Measurements from ENCODE around the gene CDK8.
"Not testable (repeated sequence)": the region's sequence is repeated elsewhere in the genome, so short reads cannot be mapped to it uniquely, and the experiment has no call there.

The CDK8 gene

GRCh38 chr13:26255115-26255514 is 1.2 kb downstream of the CDK8 start:
- peaks cover 17% of the 10 kb centered on the region for H3K4me1 ChIP-seq (ENCODE audit: control insufficient read depth, insufficient read depth, low read length)
- H3K36me3 ChIP-seq (ENCODE audit: control insufficient read depth, insufficient read depth, low read length), result no peaks in the 10 kb centered on the region
- no peaks in the 10 kb centered on the region for H3K9me3 ChIP-seq (ENCODE audit: control insufficient read depth, low read length)
- peak overlapping the region; percentile 70 for H3K9ac ChIP-seq (ENCODE audit: low read length)
- no peaks in the 10 kb centered on the region for H3K27me3 ChIP-seq (ENCODE audit: control insufficient read depth, insufficient read depth, low read length)
- peak overlapping the region; percentile 35 for H3K4me3 ChIP-seq (ENCODE audit: low read length)

- Histone ChIP-seq H3K4me1 (ENCODE audit: control insufficient read depth, insufficient read depth, low read length) (peaks cover 17% of the 10 kb centered on the region), H3K27me3 (ENCODE audit: control insufficient read depth, insufficient read depth, low read length) (no peaks in the 10 kb centered on the region), H3K36me3 (ENCODE audit: control insufficient read depth, insufficient read depth, low read length) (no peaks in the 10 kb centered on the region), H3K4me3 (ENCODE audit: low read length) (no peak overlapping the region), H3K9ac (ENCODE audit: low read length) (no peak overlapping the region), H3K9me3 (ENCODE audit: control insufficient read depth, low read length) (no peaks in the 10 kb centered on the region)
These were observed 1.9 kb downstream of the CDK8 start for GRCh38 chr13:26255691-26256277.

- no peaks in the 10 kb centered on the region for H3K27me3 ChIP-seq (ENCODE audit: control insufficient read depth, insufficient read depth, low read length)
- no peaks in the 10 kb centered on the region for H3K36me3 ChIP-seq (ENCODE audit: control insufficient read depth, insufficient read depth, low read length)
- no peak overlapping the region for H3K4me3 ChIP-seq (ENCODE audit: low read length)
- peaks cover 17% of the 10 kb centered on the region for H3K4me1 ChIP-seq (ENCODE audit: control insufficient read depth, insufficient read depth, low read length)
- H3K9me3 ChIP-seq (ENCODE audit: control insufficient read depth, low read length), result no peaks in the 10 kb centered on the region
- no peak overlapping the region for H3K9ac ChIP-seq (ENCODE audit: low read length)
These were observed 3.1 kb downstream of the CDK8 start for GRCh38 chr13:26257049-26257448.

GRCh38 chr13:26259634-26260033 is 5.7 kb downstream of the CDK8 start:
- no peaks in the 10 kb centered on the region for H3K9me3 ChIP-seq (ENCODE audit: control insufficient read depth, low read length)
- no peak overlapping the region for H3K9ac ChIP-seq (ENCODE audit: low read length)
- H3K4me3 ChIP-seq (ENCODE audit: low read length), result no peak overlapping the region
- H3K4me1 ChIP-seq (ENCODE audit: control insufficient read depth, insufficient read depth, low read length), result peaks cover 14% of the 10 kb centered on the region
- no peaks in the 10 kb centered on the region for H3K27me3 ChIP-seq (ENCODE audit: control insufficient read depth, insufficient read depth, low read length)
- no peaks in the 10 kb centered on the region for H3K36me3 ChIP-seq (ENCODE audit: control insufficient read depth, insufficient read depth, low read length)

- no peak overlapping the region for H3K4me3 ChIP-seq (ENCODE audit: low read length)
- no peaks in the 10 kb centered on the region for H3K9me3 ChIP-seq (ENCODE audit: control insufficient read depth, low read length)
- peaks cover 7% of the 10 kb centered on the region for H3K4me1 ChIP-seq (ENCODE audit: control insufficient read depth, insufficient read depth, low read length)
- no peaks in the 10 kb centered on the region for H3K27me3 ChIP-seq (ENCODE audit: control insufficient read depth, insufficient read depth, low read length)
- H3K9ac ChIP-seq (ENCODE audit: low read length), result no peak overlapping the region
- H3K36me3 ChIP-seq (ENCODE audit: control insufficient read depth, insufficient read depth, low read length), result no peaks in the 10 kb centered on the region
These were observed 8.2 kb downstream of the CDK8 start for GRCh38 chr13:26262156-26262555.

GRCh38 chr13:26266311-26266710 is 12.4 kb downstream of the CDK8 start:
- Histone ChIP-seq H3K9ac (ENCODE audit: low read length) (no peak overlapping the region), H3K9me3 (ENCODE audit: control insufficient read depth, low read length) (no peaks in the 10 kb centered on the region), H3K4me3 (ENCODE audit: low read length) (no peak overlapping the region), H3K4me1 (ENCODE audit: control insufficient read depth, insufficient read depth, low read length) (no peaks in the 10 kb centered on the region), H3K27me3 (ENCODE audit: control insufficient read depth, insufficient read depth, low read length) (no peaks in the 10 kb centered on the region), H3K36me3 (ENCODE audit: control insufficient read depth, insufficient read depth, low read length) (no peaks in the 10 kb centered on the region)

GRCh38 chr13:26270707-26271106 is 16.8 kb downstream of the CDK8 start:
- no peak overlapping the region for H3K4me3 ChIP-seq (ENCODE audit: low read length)
- H3K4me1 ChIP-seq (ENCODE audit: control insufficient read depth, insufficient read depth, low read length), result no peaks in the 10 kb centered on the region
- no peaks in the 10 kb centered on the region for H3K36me3 ChIP-seq (ENCODE audit: control insufficient read depth, insufficient read depth, low read length)
- H3K9ac ChIP-seq (ENCODE audit: low read length), result no peak overlapping the region
- no peaks in the 10 kb centered on the region for H3K27me3 ChIP-seq (ENCODE audit: control insufficient read depth, insufficient read depth, low read length)
- no peaks in the 10 kb centered on the region for H3K9me3 ChIP-seq (ENCODE audit: control insufficient read depth, low read length)

GRCh38 chr13:26272621-26273020 is 18.7 kb downstream of the CDK8 start:
- no peaks in the 10 kb centered on the region for H3K36me3 ChIP-seq (ENCODE audit: control insufficient read depth, insufficient read depth, low read length)

GRCh38 chr13:26280295-26280694 is 26.4 kb downstream of the CDK8 start:
- Histone ChIP-seq H3K27me3 (ENCODE audit: control insufficient read depth, insufficient read depth, low read length) (no peaks in the 10 kb centered on the region), H3K36me3 (ENCODE audit: control insufficient read depth, insufficient read depth, low read length) (no peaks in the 10 kb centered on the region)

More at GRCh38 chr13:26272621-26273020, 18.7 kb downstream of the CDK8 start:
- Histone ChIP-seq H3K4me1 (ENCODE audit: control insufficient read depth, insufficient read depth, low read length) (no peaks in the 10 kb centered on the region), H3K9me3 (ENCODE audit: control insufficient read depth, low read length) (no peaks in the 10 kb centered on the region), H3K4me3 (ENCODE audit: low read length) (no peak overlapping the region), H3K27me3 (ENCODE audit: control insufficient read depth, insufficient read depth, low read length) (no peaks in the 10 kb centered on the region), H3K9ac (ENCODE audit: low read length) (no peak overlapping the region)

GRCh38 chr13:26280822-26281221 is 26.9 kb downstream of the CDK8 start:
- Histone ChIP-seq H3K4me3 (ENCODE audit: low read length) (no peak overlapping the region), H3K9ac (ENCODE audit: low read length) (no peak overlapping the region), H3K36me3 (ENCODE audit: control insufficient read depth, insufficient read depth, low read length) (no peaks in the 10 kb centered on the region), H3K27me3 (ENCODE audit: control insufficient read depth, insufficient read depth, low read length) (no peaks in the 10 kb centered on the region), H3K4me1 (ENCODE audit: control insufficient read depth, insufficient read depth, low read length) (no peaks in the 10 kb centered on the region), H3K9me3 (ENCODE audit: control insufficient read depth, low read length) (no peaks in the 10 kb centered on the region)

More at GRCh38 chr13:26280295-26280694, 26.4 kb downstream of the CDK8 start:
- no peak overlapping the region for H3K4me3 ChIP-seq (ENCODE audit: low read length)
- no peak overlapping the region for H3K9ac ChIP-seq (ENCODE audit: low read length)
- no peaks in the 10 kb centered on the region for H3K9me3 ChIP-seq (ENCODE audit: control insufficient read depth, low read length)
- H3K4me1 ChIP-seq (ENCODE audit: control insufficient read depth, insufficient read depth, low read length), result no peaks in the 10 kb centered on the region

- not testable (repeated sequence) for H3K36me3 ChIP-seq (ENCODE audit: control insufficient read depth, insufficient read depth, low read length); H3K9ac ChIP-seq (ENCODE audit: low read length); H3K4me3 ChIP-seq (ENCODE audit: low read length); H3K9me3 ChIP-seq (ENCODE audit: control insufficient read depth, low read length); H3K4me1 ChIP-seq (ENCODE audit: control insufficient read depth, insufficient read depth, low read length); H3K27me3 ChIP-seq (ENCODE audit: control insufficient read depth, insufficient read depth, low read length)
These were observed 32.0 kb downstream of the CDK8 start for GRCh38 chr13:26285911-26286310.

GRCh38 chr13:26288838-26289237 is 34.9 kb downstream of the CDK8 start:
- not testable (repeated sequence) for H3K9me3 ChIP-seq (ENCODE audit: control insufficient read depth, low read length); H3K27me3 ChIP-seq (ENCODE audit: control insufficient read depth, insufficient read depth, low read length); H3K9ac ChIP-seq (ENCODE audit: low read length); H3K4me3 ChIP-seq (ENCODE audit: low read length); H3K36me3 ChIP-seq (ENCODE audit: control insufficient read depth, insufficient read depth, low read length); H3K4me1 ChIP-seq (ENCODE audit: control insufficient read depth, insufficient read depth, low read length)

- H3K9ac ChIP-seq (ENCODE audit: low read length), result no peak overlapping the region
- no peaks in the 10 kb centered on the region for H3K9me3 ChIP-seq (ENCODE audit: control insufficient read depth, low read length)
- no peaks in the 10 kb centered on the region for H3K36me3 ChIP-seq (ENCODE audit: control insufficient read depth, insufficient read depth, low read length)
- no peak overlapping the region for H3K4me3 ChIP-seq (ENCODE audit: low read length)
- no peaks in the 10 kb centered on the region for H3K4me1 ChIP-seq (ENCODE audit: control insufficient read depth, insufficient read depth, low read length)
- H3K27me3 ChIP-seq (ENCODE audit: control insufficient read depth, insufficient read depth, low read length), result no peaks in the 10 kb centered on the region
These were observed 41.9 kb downstream of the CDK8 start for GRCh38 chr13:26295812-26296211.
